HUES64 (cell line): ENCODE data around the gene PLCG2. TPM values are rescaled to one million over a fixed set of nuclear protein-coding genes. Genes with fewer than 3 reads are reported as not detected.

ENCODE experiments used
- H3K27ac ChIP-seq: 2 replicates; pipeline ENCODE4 v1.7.0; 2013; ENCODE audit warnings: low read depth, low read length, inconsistent platforms
- H3K27me3 ChIP-seq: 2 replicates; pipeline ENCODE4 v1.6.1; 2013; ENCODE audit warnings: mild to moderate bottlenecking, low read length; ENCODE audit not compliant: insufficient read depth
- H3K36me3 ChIP-seq: 2 replicates; pipeline ENCODE4 v1.6.1; 2013; ENCODE audit warnings: mild to moderate bottlenecking, low read length; ENCODE audit not compliant: insufficient read depth
- H3K4me1 ChIP-seq: 2 replicates; pipeline ENCODE4 v1.6.1; 2013; ENCODE audit warnings: mild to moderate bottlenecking, low read length, moderate library complexity; ENCODE audit not compliant: insufficient read depth
- H3K4me3 ChIP-seq: 2 replicates; pipeline ENCODE4 v1.5.1; 2013; ENCODE audit warnings: mild to moderate bottlenecking, low read length, moderate library complexity
- H3K9ac ChIP-seq: 2 replicates; pipeline ENCODE4 v1.6.1; 2013; ENCODE audit warnings: mild to moderate bottlenecking, low read depth, low read length
- H3K9me3 ChIP-seq: 2 replicates; pipeline ENCODE4 v1.6.1; 2013; ENCODE audit warnings: low read depth, low read length; ENCODE audit not compliant: insufficient read depth
- WGBS: fragments of 150-250, 120-280 bp; methylation state at CpG from one replicate; pipeline ENCODE4 v1.1.7; 2013; ENCODE audit warnings: missing lambda C conversion rate; 5-methylcytosine and 5-hydroxymethylcytosine counted together
- polyA plus RNA-seq, 2 experiments: library from polyadenylated mRNA; stranded (reverse); fragments of 50-300 nt; gene quantifications; one replicate each; pipeline ENCODE4 v1.2.3, GENCODE V29; 2013

PLCG2 gene
- 3.0 TPM for polyA plus RNA-seq (2013, experiment 1 of 2)
- polyA plus RNA-seq (2013, experiment 2 of 2), result 4.2 TPM

- H3K36me3 ChIP-seq, result no peaks in the 10 kb centered on the region
- no peaks in the 10 kb centered on the region for H3K9me3 ChIP-seq
- no peak within 1 kb of the TSS for H3K27ac ChIP-seq
- WGBS, result under 1% methylated on average over 78 of the region's 78 CpGs
- H3K4me1 ChIP-seq, result no peaks in the 10 kb centered on the region
- peak within 1 kb of the TSS; percentile 70 for H3K4me3 ChIP-seq
- peaks cover 51% of the 10 kb centered on the region for H3K27me3 ChIP-seq
- peak within 1 kb of the TSS; percentile 55; the same call in 1 of the 2 replicates for H3K9ac ChIP-seq
Observed at GRCh38 chr16:81778861-81779535, at the start of gene PLCG2. PLCG2 (plus strand) TSS chr16:81779291; CDS start chr16:81785990, 6,699 bp downstream.

- Histone ChIP-seq H3K27me3 (no peaks in the 10 kb centered on the region), H3K9ac (peak overlapping the region; percentile 16; the same call in 1 of the 2 replicates), H3K4me3 (no peak overlapping the region), H3K36me3 (no peaks in the 10 kb centered on the region), H3K27ac (no peak overlapping the region; the same call in 1 of the 2 replicates), H3K4me1 (peaks cover 20% of the 10 kb centered on the region), H3K9me3 (no peaks in the 10 kb centered on the region)
- 52% methylated on average over 16 of the region's 16 CpGs for WGBS
Observed at GRCh38 chr16:81729451-81729850, 49.6 kb upstream of the PLCG2 start.

GRCh38 chr16:81730090-81731051, 48.7 kb upstream of the PLCG2 start:
- no peaks in the 10 kb centered on the region for H3K36me3 ChIP-seq
- H3K9me3 ChIP-seq, result no peaks in the 10 kb centered on the region
- H3K27ac ChIP-seq, result peak overlapping the region; percentile 85; the same call in 1 of the 2 replicates
- peaks cover 17% of the 10 kb centered on the region for H3K4me1 ChIP-seq
- peak overlapping the region; percentile 42 for H3K9ac ChIP-seq
- no peaks in the 10 kb centered on the region for H3K27me3 ChIP-seq
- H3K4me3 ChIP-seq, result peak overlapping the region; percentile 44
- 11% methylated on average over 44 of the region's 47 CpGs for WGBS

GRCh38 chr16:81731649-81732048, 47.4 kb upstream of the PLCG2 start:
- no peaks in the 10 kb centered on the region for H3K9me3 ChIP-seq
- H3K36me3 ChIP-seq, result no peaks in the 10 kb centered on the region
- H3K27ac ChIP-seq, result no peak overlapping the region
- no peak overlapping the region for H3K9ac ChIP-seq
- H3K27me3 ChIP-seq, result no peaks in the 10 kb centered on the region
- whole genome bisulfite sequencing, result 85% methylated on average over 8 of the region's 8 CpGs
- no peak overlapping the region for H3K4me3 ChIP-seq
- H3K4me1 ChIP-seq, result peaks cover 17% of the 10 kb centered on the region

GRCh38 chr16:81732699-81733098, 46.4 kb upstream of the PLCG2 start:
- no peaks in the 10 kb centered on the region for H3K36me3 ChIP-seq
- peaks cover 19% of the 10 kb centered on the region for H3K4me1 ChIP-seq
- H3K27me3 ChIP-seq, result no peaks in the 10 kb centered on the region
- H3K9me3 ChIP-seq, result no peaks in the 10 kb centered on the region
- 86% methylated on average over 1 of the region's 1 CpG for whole genome bisulfite sequencing
- H3K4me3 ChIP-seq, result no peak overlapping the region
- H3K27ac ChIP-seq, result no peak overlapping the region
- no peak overlapping the region for H3K9ac ChIP-seq

- H3K36me3 ChIP-seq, result no peaks in the 10 kb centered on the region
- peaks cover 21% of the 10 kb centered on the region for H3K4me1 ChIP-seq
- no peak overlapping the region for H3K9ac ChIP-seq
- H3K4me3 ChIP-seq, result no peak overlapping the region
- WGBS, result 69% methylated on average over 1 of the region's 1 CpG
- H3K27ac ChIP-seq, result no peak overlapping the region
- H3K9me3 ChIP-seq, result no peaks in the 10 kb centered on the region
- no peaks in the 10 kb centered on the region for H3K27me3 ChIP-seq
Observed at GRCh38 chr16:81733295-81733694, 45.8 kb upstream of the PLCG2 start.

- WGBS, result 94% methylated on average over 6 of the region's 6 CpGs
- no peak overlapping the region for H3K9ac ChIP-seq
- H3K4me3 ChIP-seq, result no peak overlapping the region
- H3K27me3 ChIP-seq, result no peaks in the 10 kb centered on the region
- no peaks in the 10 kb centered on the region for H3K36me3 ChIP-seq
- H3K27ac ChIP-seq, result no peak overlapping the region
- H3K9me3 ChIP-seq, result no peaks in the 10 kb centered on the region
- peaks cover 16% of the 10 kb centered on the region; the same call in 1 of the 2 replicates for H3K4me1 ChIP-seq
Observed at GRCh38 chr16:81734632-81735434, 44.3 kb upstream of the PLCG2 start.

GRCh38 chr16:81737885-81738536, 41.1 kb upstream of the PLCG2 start:
- Histone ChIP-seq H3K27me3 (no peaks in the 10 kb centered on the region), H3K36me3 (no peaks in the 10 kb centered on the region), H3K4me1 (peaks cover 4% of the 10 kb centered on the region; the same call in 1 of the 2 replicates), H3K27ac (no peak overlapping the region), H3K9me3 (no peaks in the 10 kb centered on the region), H3K4me3 (no peak overlapping the region), H3K9ac (no peak overlapping the region)
- 44% methylated on average over 22 of the region's 22 CpGs for WGBS

GRCh38 chr16:81738783-81739496, 40.2 kb upstream of the PLCG2 start:
- peaks cover 4% of the 10 kb centered on the region; the same call in 1 of the 2 replicates for H3K4me1 ChIP-seq
- H3K4me3 ChIP-seq, result no peak overlapping the region
- H3K9ac ChIP-seq, result no peak overlapping the region
- H3K27ac ChIP-seq, result no peak overlapping the region
- no peaks in the 10 kb centered on the region for H3K27me3 ChIP-seq
- no peaks in the 10 kb centered on the region for H3K9me3 ChIP-seq
- no peaks in the 10 kb centered on the region for H3K36me3 ChIP-seq
- 78% methylated on average over 18 of the region's 18 CpGs for WGBS

GRCh38 chr16:81739503-81739902, 39.6 kb upstream of the PLCG2 start:
- H3K27ac ChIP-seq, result no peak overlapping the region
- no peak overlapping the region for H3K9ac ChIP-seq

More at GRCh38 chr16:81739503-81739902, 39.6 kb upstream of the PLCG2 start:
- Histone ChIP-seq H3K27me3 (no peaks in the 10 kb centered on the region), H3K9me3 (no peaks in the 10 kb centered on the region), H3K4me3 (no peak overlapping the region), H3K4me1 (peaks cover 4% of the 10 kb centered on the region; the same call in 1 of the 2 replicates), H3K36me3 (no peaks in the 10 kb centered on the region)
- 91% methylated on average over 8 of the region's 8 CpGs for WGBS
